ENCODE measurements around the gene OSBPL9. TPM values are rescaled to one million over a fixed set of nuclear protein-coding genes. Genes with fewer than 3 reads are reported as not detected.

The OSBPL9 gene
- total and polyA plus RNA-seq, 7 donors: 31.8 to 81.5 (median 49.7) TPM

- H3K4me3 ChIP-seq: peak overlapping the region; percentile 66 to 80 (median 77)
- no peaks in the 10 kb centered on the region for H3K9me3 ChIP-seq
- TF ChIP-seq POLR2AphosphoS5 (IDR thresholded peaks at IDR 0.05): no peak
- no peak for TF ChIP-seq CTCF (IDR thresholded peaks at IDR 0.05)
- peaks cover 0 to 58% (median 46%) of the 10 kb centered on the region in 4 donors for H3K4me1 ChIP-seq
- H3K27me3 ChIP-seq: no peaks in the 10 kb centered on the region
- no peaks in the 10 kb centered on the region for H3K36me3 ChIP-seq
- H3K27ac ChIP-seq: peak overlapping the region; percentile 84 to 90 (median 88)
- no peak for DNase-seq
- 61 to 70% methylated on average over 4 of the region's 4 CpGs for WGBS, 2 donors
- intact Hi-C loops (cut with DNase I): loop anchor here (5.0 kb wide), 1 partner anchor 99 kb away; the partner anchor contains the start of gene EPS15
Measured at GRCh38 chr1:51616490-51616889, 402 bp upstream of the OSBPL9 start.

- no peaks in the 10 kb centered on the region for H3K9me3 ChIP-seq
- TF ChIP-seq CTCF (IDR thresholded peaks at IDR 0.05) (no peak), POLR2A (IDR thresholded peaks at IDR 0.05) (no peak), EP300 (IDR thresholded peaks at IDR 0.05) (no peak), POLR2AphosphoS5 (IDR thresholded peaks at IDR 0.05) (no peak)
- peak overlapping the region in 2 of 4 donors; percentile 87 to 88 for H3K27ac ChIP-seq
- H3K36me3 ChIP-seq: no peaks in the 10 kb centered on the region
- peaks cover 0 to 66% (median 50%) of the 10 kb centered on the region in 4 donors for H3K4me1 ChIP-seq
- 96% methylated on average over 1 of the region's 1 CpG for WGBS, 2 donors
- no peak for DNase-seq
- H3K4me3 ChIP-seq: peak overlapping the region in 2 of 4 donors; percentile 66 to 78
- intact Hi-C loops (cut with DNase I): loop anchor here (5.0 kb wide), 1 partner anchor 101 kb away; the partner anchor contains the start of gene EPS15
- no peaks in the 10 kb centered on the region for H3K27me3 ChIP-seq
Measured at GRCh38 chr1:51618715-51619114, 1.8 kb downstream of the OSBPL9 start.

- intact Hi-C loops (cut with DNase I): no loop called here
- peaks cover 0 to 84% (median 65%) of the 10 kb centered on the region in 4 donors for H3K4me1 ChIP-seq
- 89 to 95% methylated on average over 1 of the region's 1 CpG for WGBS, 2 donors
- peak overlapping the region in 1 of 4 donors; percentile 51 for H3K27ac ChIP-seq
- TF ChIP-seq POLR2AphosphoS5 (IDR thresholded peaks at IDR 0.05): no peak
- no peak for TF ChIP-seq POLR2A (IDR thresholded peaks at IDR 0.05)
- no peak for TF ChIP-seq CTCF (IDR thresholded peaks at IDR 0.05)
- TF ChIP-seq EP300 (IDR thresholded peaks at IDR 0.05): no peak
- no peak for DNase-seq
- no peaks in the 10 kb centered on the region for H3K27me3 ChIP-seq
- no peak overlapping the region for H3K4me3 ChIP-seq
- H3K9me3 ChIP-seq: no peaks in the 10 kb centered on the region
- no peaks in the 10 kb centered on the region for H3K36me3 ChIP-seq
Measured at GRCh38 chr1:51620470-51620869, 3.6 kb downstream of the OSBPL9 start.

GRCh38 chr1:51621161-51621560 lies 4.3 kb downstream of the OSBPL9 start:
- Histone ChIP-seq H3K27me3 (no peaks in the 10 kb centered on the region), H3K27ac (peak overlapping the region in 2 of 4 donors; percentile 51 to 55), H3K36me3 (no peaks in the 10 kb centered on the region), H3K4me1 (peaks cover 0 to 83% (median 66%) of the 10 kb centered on the region in 4 donors), H3K9me3 (no peaks in the 10 kb centered on the region), H3K4me3 (no peak overlapping the region)
- 85 to 96% methylated on average over 7 of the region's 7 CpGs for WGBS, 2 donors
- intact Hi-C loops (cut with DNase I): no loop called here
- TF ChIP-seq CTCF (IDR thresholded peaks at IDR 0.05): no peak
- no peak for DNase-seq

DNA sequence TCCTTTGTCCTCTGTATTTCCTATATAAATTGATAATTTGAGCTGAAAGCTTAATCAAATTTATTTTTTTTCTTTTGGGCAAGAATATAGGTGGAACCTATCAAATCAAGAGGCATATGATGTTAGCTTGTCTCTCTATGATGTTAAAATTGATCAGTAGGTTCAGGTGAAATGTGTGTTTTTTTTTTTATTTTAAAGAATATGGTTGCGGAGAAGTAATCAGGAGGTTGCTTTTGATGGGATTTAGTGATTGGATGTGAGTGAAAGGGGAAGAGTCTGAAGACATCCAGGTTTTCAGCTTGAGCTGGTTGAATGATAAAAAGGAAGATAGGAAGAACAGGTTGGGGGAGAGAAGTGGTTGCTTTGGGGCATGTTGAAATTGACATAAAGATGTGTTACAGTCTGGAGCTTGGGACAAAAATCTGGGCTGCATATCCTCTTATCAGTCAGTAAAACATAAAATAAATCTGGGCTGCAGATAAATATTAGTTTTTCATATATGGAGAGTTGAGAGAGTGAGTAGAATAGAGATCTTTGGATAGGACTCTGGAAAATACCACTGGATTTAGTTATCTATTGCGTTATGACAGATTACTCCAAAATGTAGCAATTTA lies 5.1 kb downstream of the OSBPL9 start:
- Histone ChIP-seq H3K27me3 (no peaks in the 10 kb centered on the region), H3K4me3 (no peak overlapping the region), H3K36me3 (no peaks in the 10 kb centered on the region), H3K9me3 (no peaks in the 10 kb centered on the region), H3K4me1 (peaks cover 0 to 78% (median 65%) of the 10 kb centered on the region in 4 donors), H3K27ac (peak overlapping the region; percentile 32 to 62 (median 53))
- WGBS, 2 donors: 91% methylated on average over 2 of the region's 2 CpGs
- TF ChIP-seq EP300 (IDR thresholded peaks at IDR 0.05): no peak
- no peak for TF ChIP-seq CTCF (IDR thresholded peaks at IDR 0.05)
- TF ChIP-seq POLR2AphosphoS5 (IDR thresholded peaks at IDR 0.05): no peak
- no peak for TF ChIP-seq POLR2A (IDR thresholded peaks at IDR 0.05)
- intact Hi-C loops (cut with DNase I): loop anchor here (2.0 kb wide), 1 partner anchor 147 kb away; no protein-coding TSS in a partner anchor
- DNase-seq: no peak
